Measurements from ENCODE around the gene DVL2.

Gene DVL2

GRCh38 chr17:7204828-7205461 lies 29.4 kb downstream of the DVL2 start (continued):
- TF ChIP-seq ZNF140 (tag by site-specific recombination; IDR thresholded peaks at IDR 0.05) (no peak), ZXDB (tag by site-specific recombination; IDR thresholded peaks at IDR 0.05) (no peak), GLIS2 (tag by site-specific recombination; IDR thresholded peaks at IDR 0.05) (peak; percentile 60; the same call in 1 of the 2 replicates), ZNF169 (tag by site-specific recombination; IDR thresholded peaks at IDR 0.05) (no peak), ZNF280D (tag by site-specific recombination; IDR thresholded peaks at IDR 0.05) (no peak), ZNF335 (tag by site-specific recombination; conservative IDR thresholded peaks at IDR 0.05) (peak; percentile 90), ZNF10 (tag by site-specific recombination; IDR thresholded peaks at IDR 0.05) (no peak), GFI1B (tag by site-specific recombination; IDR thresholded peaks at IDR 0.05) (no peak), ZNF777 (tag by site-specific recombination; IDR thresholded peaks at IDR 0.05; ENCODE audit: borderline replicate concordance) (0 out of 2 replicates have a peak, but pooled peaks have one; percentile 40), ZNF670 (tag by site-specific recombination; IDR thresholded peaks at IDR 0.05; ENCODE audit: low read depth) (no peak), ZNF558 (tag by site-specific recombination; IDR thresholded peaks at IDR 0.05) (no peak), ZFP69B (tag by site-specific recombination; IDR thresholded peaks at IDR 0.05) (peak; percentile 65; the same call in 1 of the 2 replicates), KLF17 (tag by site-specific recombination; IDR thresholded peaks at IDR 0.05) (peak; percentile 77), ZNF629 (tag by site-specific recombination; IDR thresholded peaks at IDR 0.05) (peak; percentile 84), KLF16 (tag by site-specific recombination; IDR thresholded peaks at IDR 0.05) (peak; percentile 89), YY1 (tag by site-specific recombination; IDR thresholded peaks at IDR 0.05) (no peak), GLIS1 (tag by site-specific recombination; IDR thresholded peaks at IDR 0.05) (peak; percentile 51), ZNF658 (tag by site-specific recombination; IDR thresholded peaks at IDR 0.05) (no peak), SP2 (tag by site-specific recombination; IDR thresholded peaks at IDR 0.05) (peak; percentile 80), ZFP41 (tag by site-specific recombination; IDR thresholded peaks at IDR 0.05; ENCODE audit: borderline replicate concordance) (no peak), ZNF174 (tag by site-specific recombination; IDR thresholded peaks at IDR 0.05) (no peak), SP3 (tag by site-specific recombination; IDR thresholded peaks at IDR 0.05) (peak; percentile 89), ZBTB17 (tag by site-specific recombination; IDR thresholded peaks at IDR 0.05) (peak; percentile 87), ZNF626 (tag by site-specific recombination; IDR thresholded peaks at IDR 0.05) (no peak), ZFHX2 (tag by site-specific recombination; conservative IDR thresholded peaks at IDR 0.05) (peak; percentile 60; the same call in 1 of the 2 replicates), ZSCAN16 (tag by site-specific recombination; IDR thresholded peaks at IDR 0.05) (no peak), ZNF214 (tag by site-specific recombination; IDR thresholded peaks at IDR 0.05; ENCODE audit: borderline replicate concordance) (no peak), ZNF639 (tag by site-specific recombination; IDR thresholded peaks at IDR 0.05) (peak; percentile 41; the same call in 1 of the 2 replicates), ZNF416 (tag by site-specific recombination; IDR thresholded peaks at IDR 0.05) (no peak), EGR2 (tag by site-specific recombination; IDR thresholded peaks at IDR 0.05; ENCODE audit: low read depth) (peak; percentile 72), ZNF324 (tag by site-specific recombination; IDR thresholded peaks at IDR 0.05) (peak; percentile 59; the same call in 1 of the 2 replicates)
- TF ChIP-seq, protein P1, sequence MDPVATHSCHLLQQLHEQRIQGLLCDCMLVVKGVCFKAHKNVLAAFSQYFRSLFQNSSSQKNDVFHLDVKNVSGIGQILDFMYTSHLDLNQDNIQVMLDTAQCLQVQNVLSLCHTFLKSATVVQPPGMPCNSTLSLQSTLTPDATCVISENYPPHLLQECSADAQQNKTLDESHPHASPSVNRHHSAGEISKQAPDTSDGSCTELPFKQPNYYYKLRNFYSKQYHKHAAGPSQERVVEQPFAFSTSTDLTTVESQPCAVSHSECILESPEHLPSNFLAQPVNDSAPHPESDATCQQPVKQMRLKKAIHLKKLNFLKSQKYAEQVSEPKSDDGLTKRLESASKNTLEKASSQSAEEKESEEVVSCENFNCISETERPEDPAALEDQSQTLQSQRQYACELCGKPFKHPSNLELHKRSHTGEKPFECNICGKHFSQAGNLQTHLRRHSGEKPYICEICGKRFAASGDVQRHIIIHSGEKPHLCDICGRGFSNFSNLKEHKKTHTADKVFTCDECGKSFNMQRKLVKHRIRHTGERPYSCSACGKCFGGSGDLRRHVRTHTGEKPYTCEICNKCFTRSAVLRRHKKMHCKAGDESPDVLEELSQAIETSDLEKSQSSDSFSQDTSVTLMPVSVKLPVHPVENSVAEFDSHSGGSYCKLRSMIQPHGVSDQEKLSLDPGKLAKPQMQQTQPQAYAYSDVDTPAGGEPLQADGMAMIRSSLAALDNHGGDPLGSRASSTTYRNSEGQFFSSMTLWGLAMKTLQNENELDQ (tag by site-specific recombination; IDR thresholded peaks at IDR 0.05; ENCODE audit: low read depth): no peak
- TF ChIP-seq, protein P2, sequence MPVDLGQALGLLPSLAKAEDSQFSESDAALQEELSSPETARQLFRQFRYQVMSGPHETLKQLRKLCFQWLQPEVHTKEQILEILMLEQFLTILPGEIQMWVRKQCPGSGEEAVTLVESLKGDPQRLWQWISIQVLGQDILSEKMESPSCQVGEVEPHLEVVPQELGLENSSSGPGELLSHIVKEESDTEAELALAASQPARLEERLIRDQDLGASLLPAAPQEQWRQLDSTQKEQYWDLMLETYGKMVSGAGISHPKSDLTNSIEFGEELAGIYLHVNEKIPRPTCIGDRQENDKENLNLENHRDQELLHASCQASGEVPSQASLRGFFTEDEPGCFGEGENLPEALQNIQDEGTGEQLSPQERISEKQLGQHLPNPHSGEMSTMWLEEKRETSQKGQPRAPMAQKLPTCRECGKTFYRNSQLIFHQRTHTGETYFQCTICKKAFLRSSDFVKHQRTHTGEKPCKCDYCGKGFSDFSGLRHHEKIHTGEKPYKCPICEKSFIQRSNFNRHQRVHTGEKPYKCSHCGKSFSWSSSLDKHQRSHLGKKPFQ (tag by site-specific recombination; IDR thresholded peaks at IDR 0.05): no peak

Measured in HEK293 (cell line).